HepG2 (cell line): Measurements from ENCODE around the gene KAT14. TPM values are rescaled to one million over a fixed set of nuclear protein-coding genes. Genes with fewer than 3 reads are reported as not detected.

ENCODE experiments used
- AGO2 ChIP-seq: fragments of 200-400 bp; formaldehyde crosslinking; optimal IDR thresholded peaks from 2 replicates; pipeline ENCODE3; 2017; ENCODE audit warnings: mild to moderate bottlenecking, low read depth, low read length, moderate library complexity
- ATF1 ChIP-seq: IDR thresholded peaks from 2 replicates; pipeline ENCODE4 v1.6.1; 2016; ENCODE audit warnings: mild to moderate bottlenecking, control low read depth
- BCL3 ChIP-seq: sonication (generic); formaldehyde crosslinking; IDR thresholded peaks from 2 replicates; pipeline ENCODE4 v1.5.1; 2020; ENCODE audit warnings: mild to moderate bottlenecking, missing genetic modification reagents, moderate library complexity
- BCLAF1 ChIP-seq: fragments of 450-650 bp; IDR thresholded peaks from 2 replicates; pipeline ENCODE4 v1.6.1; 2017; ENCODE audit warnings: mild to moderate bottlenecking
- DNMT3B ChIP-seq: conservative IDR thresholded peaks from 2 replicates; pipeline ENCODE4 v1.6.1; 2016; ENCODE audit warnings: missing biosample characterization, control low read depth
- FOXK1 ChIP-seq: sonication (generic); formaldehyde crosslinking; IDR thresholded peaks from 2 replicates; pipeline ENCODE4 v1.4.0; 2020; ENCODE audit warnings: low read depth, missing genetic modification reagents, borderline replicate concordance
- GABPA ChIP-seq, 2 experiments: IDR thresholded peaks; 2 replicates each; pipeline ENCODE4 v1.6.1; 2011 to 2016; ENCODE audit warnings: low read depth in 2 of 2, low read length in 1 of 2, missing biosample characterization in 1 of 2, missing genetic modification characterization in 1 of 2
- HMG20A ChIP-seq: IDR thresholded peaks from 2 replicates; pipeline ENCODE4 v1.6.1; 2016; ENCODE audit warnings: borderline replicate concordance
- NFYC ChIP-seq: IDR thresholded peaks from 2 replicates; pipeline ENCODE4 v1.6.1; 2016; ENCODE audit warnings: missing genetic modification reagents, missing compliant biosample characterization
- PAWR ChIP-seq: sonication (generic); formaldehyde crosslinking; IDR thresholded peaks from 2 replicates; pipeline ENCODE4 v1.4.0; 2020; ENCODE audit warnings: missing genetic modification reagents, mild to moderate bottlenecking, borderline replicate concordance
- PRDM4 ChIP-seq: sonication (generic); formaldehyde crosslinking; IDR thresholded peaks from 2 replicates; pipeline ENCODE4 v1.9.0; 2021; ENCODE audit warnings: missing genetic modification reagents, borderline replicate concordance
- RBM39 ChIP-seq: fragments of 200-400 bp; formaldehyde crosslinking; IDR thresholded peaks from one replicate; pipeline ENCODE4 v1.6.1; 2018; ENCODE audit warnings: antibody characterized with exemption, mild to moderate bottlenecking, low read depth, low read length; ENCODE audit not compliant: poor library complexity, severe bottlenecking
- SETDB1 ChIP-seq: sonication (generic); formaldehyde crosslinking; IDR thresholded peaks from 2 replicates; pipeline ENCODE4 v1.5.1; 2020; ENCODE audit warnings: missing genetic modification reagents, mild to moderate bottlenecking, borderline replicate concordance
- SMAD9 ChIP-seq: sonication (generic); formaldehyde crosslinking; IDR thresholded peaks from 2 replicates; pipeline ENCODE4 v1.5.1; 2020; ENCODE audit warnings: mild to moderate bottlenecking, missing genetic modification reagents
- SNAPC2 ChIP-seq: sonication (generic); formaldehyde crosslinking; IDR thresholded peaks from 2 replicates; pipeline ENCODE4 v1.8.1; 2022; ENCODE audit warnings: mild to moderate bottlenecking, missing genetic modification reagents
- ZBTB2 ChIP-seq: sonication (generic); formaldehyde crosslinking; IDR thresholded peaks from 2 replicates; pipeline ENCODE4 v1.8.0; 2022; ENCODE audit warnings: low read depth, missing genetic modification reagents
- ZNF232 ChIP-seq: sonication (generic); formaldehyde crosslinking; IDR thresholded peaks from 2 replicates; pipeline ENCODE4 v1.4.0; 2020; ENCODE audit warnings: missing genetic modification reagents, borderline replicate concordance
- ZNF484 ChIP-seq: sonication (generic); formaldehyde crosslinking; IDR thresholded peaks from 2 replicates; pipeline ENCODE4 v1.5.1; 2020; ENCODE audit warnings: mild to moderate bottlenecking, low read depth, missing genetic modification reagents, borderline replicate concordance
- ZNF709 ChIP-seq: sonication (generic); formaldehyde crosslinking; IDR thresholded peaks from 2 replicates; pipeline ENCODE4 v1.5.0; 2020; ENCODE audit warnings: mild to moderate bottlenecking, missing genetic modification reagents
- polyA plus RNA-seq, 8 experiments: library from polyadenylated mRNA; depleted of rRNA in 3 of 8; stranded (reverse) in 7 of 8; unstranded in 1 of 8; fragments of >200 nt; fragmentation: Illumina TruSeq in 4 of 8; extraction: Trizol in 4 of 8; gene quantifications; 2 replicates each; pipeline versions ENCODE4 v1.2.1 to v1.2.3, GENCODE V29; 2011 to 2016; ENCODE audit warnings: low read depth in 4 of 8, missing spikeins in 1 of 8, mixed read lengths in 1 of 8; ENCODE audit not compliant: insufficient read depth in 1 of 8
- total RNA-seq, 5 experiments: library from RNA; depleted of rRNA; stranded (reverse); fragments of >200 nt; fragmentation: Illumina TruSeq; extraction: Trizol; gene quantifications; 2 replicates each; pipeline ENCODE4 v1.2.3, GENCODE V29; 2016; ENCODE audit warnings: low read depth in 1 of 5

KAT14 gene
- total and polyA plus RNA-seq, 2 of the 13 experiments (the other 11 are each of a cell fraction or from before 2014, with no cell fraction given) = 5.1 to 15.1 TPM

- peak; percentile 26; the same call in 1 of the 2 replicates for TF ChIP-seq HMG20A (CRISPR knock-in tag)
- TF ChIP-seq PRDM4 (CRISPR knock-in tag) = no peak; the same call in 1 of the 2 replicates
- peak; percentile 98 for TF ChIP-seq RBM39
- TF ChIP-seq SETDB1 (CRISPR knock-in tag) = peak; percentile 86
- TF ChIP-seq BCLAF1 = no peak
- peak; percentile 92; the same call in 1 of the 2 replicates for TF ChIP-seq FOXK1
- TF ChIP-seq NFYC (CRISPR knock-in tag) = peak; percentile 43; the same call in 1 of the 2 replicates
- TF ChIP-seq ZNF484 (CRISPR knock-in tag) = no peak
- peak; percentile 97 for TF ChIP-seq ZNF232 (CRISPR knock-in tag)
- peak; percentile 100 for TF ChIP-seq ZNF709 (CRISPR knock-in tag)
- TF ChIP-seq GABPA (IDR thresholded peaks at IDR 0.05; ENCODE audit: low read depth, low read length) = peak; percentile 37
- TF ChIP-seq GABPA (CRISPR knock-in tag; IDR thresholded peaks at IDR 0.05; ENCODE audit: low read depth) = peak; percentile 48; the same call in 1 of the 2 replicates
- peak; percentile 98 for TF ChIP-seq AGO2
- no peak for TF ChIP-seq SMAD9
- TF ChIP-seq SNAPC2 (CRISPR knock-in tag) = 0 out of 2 replicates have a peak, but pooled peaks have one; percentile 67
- TF ChIP-seq ZBTB2 = peak; percentile 90
- TF ChIP-seq DNMT3B = no peak; the same call in 1 of the 2 replicates
- TF ChIP-seq BCL3 (CRISPR knock-in tag) = peak; percentile 99
- peak; percentile 77; the same call in 1 of the 2 replicates for TF ChIP-seq PAWR (CRISPR knock-in tag)
- no peak for TF ChIP-seq ATF1
These were observed at the start of gene KAT14, which contains the start of gene PET117 (continued) for GRCh38 chr20:18137412-18138265.
